Measurements from ENCODE around the gene CHPF.
A peak's percentile ranks its signal among the peaks of the same experiment; 100 is the strongest.

Gene CHPF

GRCh38 chr2:219510512-219511135 lies 33.0 kb downstream of the CHPF start:
- no peak for DNase-seq (ENCODE audit: low read depth)
- no peak for TF ChIP-seq CTCF (conservative IDR thresholded peaks at IDR 0.05; ENCODE audit: low read depth, low read length)
- H3K4me3 ChIP-seq (ENCODE audit: low read length), result no peak overlapping the region

- DNase-seq (ENCODE audit: low read depth), result peak; percentile 36
- peak; percentile 87 for TF ChIP-seq CTCF (conservative IDR thresholded peaks at IDR 0.05; ENCODE audit: low read depth, low read length)
- peak overlapping the region; percentile 37 for H3K4me3 ChIP-seq (ENCODE audit: low read length)
Observed at GRCh38 chr2:219509780-219510511, 33.7 kb downstream of the CHPF start.

- H3K4me3 ChIP-seq (ENCODE audit: low read length), result no peak overlapping the region
- no peak for TF ChIP-seq CTCF (conservative IDR thresholded peaks at IDR 0.05; ENCODE audit: low read depth, low read length)
- no peak for DNase-seq (ENCODE audit: low read depth)
Observed at GRCh38 chr2:219508971-219509779, 34.4 kb downstream of the CHPF start.

DNA sequence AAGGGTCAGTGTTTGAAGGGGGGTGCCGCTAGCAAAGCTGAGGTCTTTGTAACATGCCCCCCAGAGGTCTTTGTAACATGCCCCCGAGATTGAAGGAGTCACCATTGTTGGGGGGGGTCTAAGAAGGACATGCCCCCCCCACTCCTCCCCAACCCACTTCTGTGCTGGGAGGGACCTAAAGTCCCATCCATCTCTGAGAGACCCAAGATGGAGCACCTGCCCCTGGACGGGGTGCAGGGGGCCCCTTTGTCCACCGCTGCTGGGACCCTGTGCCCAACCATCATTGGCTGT lies 35.2 kb downstream of the CHPF start:
- H3K4me3 ChIP-seq (ENCODE audit: low read length), result no peak overlapping the region
- no peak for TF ChIP-seq CTCF (conservative IDR thresholded peaks at IDR 0.05; ENCODE audit: low read depth, low read length)
- no peak for DNase-seq (ENCODE audit: low read depth)

- DNase-seq (ENCODE audit: low read depth), result no peak
- no peak overlapping the region for H3K4me3 ChIP-seq (ENCODE audit: low read length)
- no peak for TF ChIP-seq CTCF (conservative IDR thresholded peaks at IDR 0.05; ENCODE audit: low read depth, low read length)
Observed at GRCh38 chr2:219507581-219508443, 35.8 kb downstream of the CHPF start.

- DNase-seq (ENCODE audit: low read depth), result no peak
- no peak overlapping the region for H3K4me3 ChIP-seq (ENCODE audit: low read length)
- no peak for TF ChIP-seq CTCF (conservative IDR thresholded peaks at IDR 0.05; ENCODE audit: low read depth, low read length)
Observed at GRCh38 chr2:219506802-219507526, 36.6 kb downstream of the CHPF start.
